Pancreas (tissue), 10 donors: ENCODE results near the gene FRRS1. TPM values are rescaled to one million over a fixed set of nuclear protein-coding genes. Genes with fewer than 3 reads are reported as not detected.

Experiments used
- ATAC-seq, 4 donors: fragments of 200-7000 bp; cut with Tn5 transposase; one replicate each; pipeline versions ENCODE4 v1.8.0 to v1.9.1; 2020; ENCODE audit warnings: mild to moderate bottlenecking in 4 of 4, moderate library complexity in 4 of 4
- DNase-seq, 6 donors: peaks; one replicate each; pipeline ENCODE4 v3.0.0-alpha.2; 2020
- FAIRE-seq: peaks from 2 replicates; lab custom pipeline; 2012; peaks lifted over from hg19 to GRCh38; lab: Jason Lieb, UNC
- H3K27ac ChIP-seq, 4 donors: fragments of 200-600 bp; sonication (generic); 1 replicate in 3 of 4; 2 replicates in 1 of 4; pipeline versions ENCODE4 v1.5.0 to v1.8.0; 2020
- H3K27me3 ChIP-seq, 4 donors: fragments of 200-600 bp; one replicate each; pipeline ENCODE4 v1.8.0; 2021
- H3K36me3 ChIP-seq, 3 donors: fragments of 200-600 bp; sonication (generic) in 1 of 3; one replicate each; pipeline versions ENCODE4 v1.5.0 to v1.8.0; 2020 to 2021
- H3K4me1 ChIP-seq, 3 donors: fragments of 200-600 bp; one replicate each; pipeline ENCODE4 v1.8.0; 2021
- H3K4me3 ChIP-seq, 4 donors: fragments of 200-600 bp; sonication (generic) in 2 of 4; one replicate each; pipeline versions ENCODE4 v1.5.0 to v1.8.0; 2020 to 2021
- H3K9me3 ChIP-seq, 4 donors: fragments of 200-600 bp; one replicate each; pipeline ENCODE4 v1.8.0; 2021
- WGBS, 2 donors: extraction: QIAGEN DNeasy Blood & Tissue Kit; methylation state at CpG; one replicate each; pipeline ENCODE4 v1.1.7; 2013; 5-methylcytosine and 5-hydroxymethylcytosine counted together
- intact Hi-C, 3 donors: fragments of 100-400 bp; cut with DNase I; formaldehyde crosslinking; loops; one replicate each; pipeline versions ENCODE4 v1.11.1 to v1.14.2; 2022
- polyA plus RNA-seq, 2 donors: library from polyadenylated mRNA; stranded (reverse); fragments of 200-250 nt; gene quantifications; one replicate each; pipeline ENCODE4 v1.2.3, GENCODE V29; 2013
- total RNA-seq, 6 donors: library from RNA; stranded (reverse); fragmentation: NEBNext Ultra II Directional in 4 of 6; extraction: Animal tissue kit (Norgen Biotek cat#: 25700) in 4 of 6; gene quantifications; one replicate each; pipeline versions ENCODE4 v1.2.1 to v1.2.4, GENCODE V29; 2021 to 2023
- TF ChIP-seq, protein P1 (sequence below), 4 donors: fragments of 200-600 bp; sonication (generic) in 3 of 4; IDR thresholded peaks; one replicate each; pipeline versions ENCODE4 v1.5.0 to v1.8.0; 2021; ENCODE audit warnings: antibody characterized with exemption in 4 of 4
- donor health status: healthy with polysubstance abuse.
- donor health status: DM: no; HTN: no; CAD: no; lungs with moderate emphysema.
- donor health status: DM: no; HTN: no; CAD: no.
- donor health status: control.
- donor health status: control.
- donor health status: Bipolar disorder and iron deficiency.
- donor health status: DM: yes; HTN: yes; CAD: no.
- donor health status: DM: no; HTN: no; CAD: no.
- donor health status: DM: no; HTN: no; CAD: no.
- donor health status: DM: yes; HTN: yes; CAD: no.

FRRS1 gene
- total and polyA plus RNA-seq, 8 donors = 0.34 to 7.3 (median 1.7) TPM

DNA sequence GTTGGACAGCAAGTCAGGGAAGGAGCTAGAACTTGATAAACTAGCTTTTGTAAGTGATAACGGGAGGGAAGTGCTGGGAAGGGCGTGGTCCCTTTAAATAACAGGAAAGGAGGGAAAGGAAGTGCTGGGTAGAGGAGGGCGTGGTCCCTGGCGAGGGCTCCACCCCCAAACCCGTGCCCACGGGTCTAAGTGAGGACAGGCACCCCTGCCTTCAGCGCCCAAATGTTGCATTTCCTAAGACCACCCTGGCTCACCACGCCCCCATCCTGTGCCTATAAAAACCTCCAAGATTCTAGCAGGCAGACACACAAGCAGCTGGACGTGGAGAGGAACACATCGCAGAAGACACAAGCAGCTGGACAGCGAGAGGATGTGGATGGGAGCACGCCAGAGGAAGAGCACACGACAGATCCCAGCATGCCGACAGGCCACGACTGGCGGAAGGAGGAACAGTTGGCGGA is 62.0 kb downstream of the FRRS1 start:
- Histone ChIP-seq H3K4me3 (no peak overlapping the region), H3K9me3 (no peaks in the 10 kb centered on the region), H3K27me3 (no peaks in the 10 kb centered on the region), H3K36me3 (no peaks in the 10 kb centered on the region), H3K4me1 (no peaks in the 10 kb centered on the region), H3K27ac (no peak overlapping the region)
- DNase-seq (no peak), FAIRE-seq (no peak), ATAC-seq (no peak)
- TF ChIP-seq, protein P1, sequence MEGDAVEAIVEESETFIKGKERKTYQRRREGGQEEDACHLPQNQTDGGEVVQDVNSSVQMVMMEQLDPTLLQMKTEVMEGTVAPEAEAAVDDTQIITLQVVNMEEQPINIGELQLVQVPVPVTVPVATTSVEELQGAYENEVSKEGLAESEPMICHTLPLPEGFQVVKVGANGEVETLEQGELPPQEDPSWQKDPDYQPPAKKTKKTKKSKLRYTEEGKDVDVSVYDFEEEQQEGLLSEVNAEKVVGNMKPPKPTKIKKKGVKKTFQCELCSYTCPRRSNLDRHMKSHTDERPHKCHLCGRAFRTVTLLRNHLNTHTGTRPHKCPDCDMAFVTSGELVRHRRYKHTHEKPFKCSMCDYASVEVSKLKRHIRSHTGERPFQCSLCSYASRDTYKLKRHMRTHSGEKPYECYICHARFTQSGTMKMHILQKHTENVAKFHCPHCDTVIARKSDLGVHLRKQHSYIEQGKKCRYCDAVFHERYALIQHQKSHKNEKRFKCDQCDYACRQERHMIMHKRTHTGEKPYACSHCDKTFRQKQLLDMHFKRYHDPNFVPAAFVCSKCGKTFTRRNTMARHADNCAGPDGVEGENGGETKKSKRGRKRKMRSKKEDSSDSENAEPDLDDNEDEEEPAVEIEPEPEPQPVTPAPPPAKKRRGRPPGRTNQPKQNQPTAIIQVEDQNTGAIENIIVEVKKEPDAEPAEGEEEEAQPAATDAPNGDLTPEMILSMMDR (IDR thresholded peaks at IDR 0.05) = no peak
- intact Hi-C loops = loop anchor here in 1 of 3 donors (10.0 kb wide), 1 partner anchor 520 kb away; no protein-coding TSS in a partner anchor
- WGBS, 2 donors = 80 to 84% methylated on average over 17 of the region's 17 CpGs

DNA sequence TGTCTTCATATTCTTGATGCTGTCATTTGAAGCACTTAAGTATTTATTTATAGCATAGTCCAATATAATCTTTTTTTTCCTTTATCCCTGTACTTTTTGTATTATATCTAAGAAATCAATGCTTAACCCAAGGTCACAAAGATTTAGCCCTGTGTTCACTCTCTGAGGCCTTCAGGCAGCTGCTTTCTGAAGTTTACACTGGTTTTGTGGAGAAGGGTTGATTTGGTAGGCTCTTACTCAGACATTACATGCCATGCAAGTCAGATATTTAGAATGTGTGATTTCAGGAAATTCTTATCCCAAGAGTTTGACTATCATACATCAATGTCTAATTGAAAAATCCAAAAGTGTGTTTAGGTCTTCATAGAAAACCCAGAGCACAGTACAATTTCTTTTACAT is 64.2 kb downstream of the FRRS1 start:
- DNase-seq (no peak), FAIRE-seq (no peak), ATAC-seq (no peak)
- Histone ChIP-seq H3K9me3 (no peaks in the 10 kb centered on the region), H3K27me3 (no peaks in the 10 kb centered on the region), H3K4me1 (no peaks in the 10 kb centered on the region), H3K36me3 (no peaks in the 10 kb centered on the region), H3K27ac (no peak overlapping the region), H3K4me3 (no peak overlapping the region)
- intact Hi-C loops = loop anchor here in 1 of 3 donors (10.0 kb wide), 1 partner anchor 517 kb away; no protein-coding TSS in a partner anchor
- TF ChIP-seq, protein P1 (IDR thresholded peaks at IDR 0.05) = no peak

DNA sequence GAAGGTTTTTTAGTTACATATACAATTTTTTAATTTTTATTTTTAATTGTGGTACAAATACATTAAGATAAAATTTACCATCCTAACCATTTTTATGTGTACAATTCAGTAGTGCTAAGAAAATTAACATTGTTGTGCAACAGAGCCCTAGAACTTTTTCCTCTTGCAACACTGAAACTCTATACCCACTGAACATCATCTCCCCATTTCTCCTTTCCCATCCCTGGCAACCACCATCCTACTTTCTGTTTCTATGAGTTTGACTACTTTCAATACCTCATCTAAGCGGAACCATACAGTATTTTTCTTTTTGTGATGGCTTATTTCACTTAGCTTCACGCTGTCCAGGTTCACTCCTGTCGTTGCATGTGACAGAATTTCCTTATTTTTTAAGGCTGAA is 66.4 kb downstream of the FRRS1 start:
- H3K36me3 ChIP-seq = no peaks in the 10 kb centered on the region
- H3K9me3 ChIP-seq = no peaks in the 10 kb centered on the region
- no peaks in the 10 kb centered on the region for H3K4me1 ChIP-seq
- no peak overlapping the region for H3K27ac ChIP-seq
- WGBS, 2 donors = 78 to 93% methylated on average over 3 of the region's 3 CpGs
- intact Hi-C loops = loop anchor here in 1 of 3 donors (10.0 kb wide), 1 partner anchor 515 kb away; no protein-coding TSS in a partner anchor
- H3K4me3 ChIP-seq = no peak overlapping the region
- DNase-seq = no peak
- H3K27me3 ChIP-seq = no peaks in the 10 kb centered on the region
- no peak for FAIRE-seq
- no peak for ATAC-seq
- TF ChIP-seq, protein P1 (IDR thresholded peaks at IDR 0.05) = no peak

DNA sequence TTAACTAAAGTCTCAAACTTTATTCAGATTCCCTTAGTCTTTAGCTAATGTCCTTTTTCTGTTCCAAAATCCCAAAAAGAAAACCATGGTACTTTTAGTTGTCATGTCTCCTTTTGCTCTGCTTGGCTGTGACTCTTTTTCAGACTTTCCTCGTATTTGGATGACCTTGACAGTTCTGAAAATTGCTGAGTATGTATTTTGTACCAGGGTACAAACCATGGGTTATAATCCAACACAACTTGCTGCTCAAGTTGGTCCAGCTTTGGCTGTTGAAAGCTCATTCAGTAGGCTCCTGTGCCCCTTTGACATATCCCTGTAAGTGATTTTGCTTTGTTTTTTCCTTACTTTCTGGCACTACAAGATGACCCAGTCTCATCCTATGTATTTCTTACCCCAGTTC is 68.9 kb downstream of the FRRS1 start:
- DNase-seq (no peak), ATAC-seq (no peak), FAIRE-seq (no peak)
- Histone ChIP-seq H3K27ac (no peak overlapping the region), H3K4me1 (no peaks in the 10 kb centered on the region), H3K4me3 (no peak overlapping the region), H3K36me3 (no peaks in the 10 kb centered on the region), H3K27me3 (no peaks in the 10 kb centered on the region), H3K9me3 (no peaks in the 10 kb centered on the region)
- 21 to 29% methylated on average over 1 of the region's 1 CpG for WGBS, 2 donors
- intact Hi-C loops = loop anchor here in 1 of 3 donors (10.0 kb wide), 1 partner anchor 523 kb away; no protein-coding TSS in a partner anchor
- TF ChIP-seq, protein P1 (IDR thresholded peaks at IDR 0.05) = no peak

DNA sequence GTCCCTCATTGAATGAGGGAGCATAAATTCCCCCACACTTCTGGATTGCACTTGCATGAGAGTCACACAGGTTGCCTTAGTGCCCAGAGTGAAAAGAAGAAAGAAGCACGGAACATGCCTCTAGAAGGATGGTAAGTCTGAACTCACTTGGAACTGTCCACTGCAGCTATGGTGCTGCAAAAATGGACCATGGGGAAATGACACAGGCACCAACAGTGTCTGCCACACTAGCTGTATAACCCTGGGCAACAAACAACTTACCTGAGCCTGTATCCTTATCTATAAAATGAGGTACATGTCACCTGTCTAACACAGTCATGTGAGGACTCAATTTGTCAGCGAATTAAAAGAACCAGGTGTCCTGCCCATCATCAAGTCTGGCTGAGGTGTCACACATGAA is 69.8 kb downstream of the FRRS1 start:
- ATAC-seq (no peak), FAIRE-seq (no peak), DNase-seq (no peak)
- intact Hi-C loops = loop anchor here in 1 of 3 donors (10.0 kb wide), 1 partner anchor 522 kb away; no protein-coding TSS in a partner anchor
- WGBS, 2 donors = 70 to 82% methylated on average over 2 of the region's 2 CpGs
- Histone ChIP-seq H3K9me3 (no peaks in the 10 kb centered on the region), H3K4me1 (no peaks in the 10 kb centered on the region), H3K27ac (no peak overlapping the region), H3K36me3 (no peaks in the 10 kb centered on the region), H3K4me3 (no peak overlapping the region), H3K27me3 (no peaks in the 10 kb centered on the region)
- TF ChIP-seq, protein P1 (IDR thresholded peaks at IDR 0.05) = no peak
